Activated naive CD4-positive, alpha-beta T cell treated with anti-CD3 and anti-CD28 coated beads, Interleukin-2, amount 50 U/mL, for 72 hours (primary cell): ENCODE results near the gene KCNA10. TPM values are rescaled to one million over a fixed set of nuclear protein-coding genes. Genes with fewer than 3 reads are reported as not detected.

Experiments used
- ATAC-seq, 2 donors: fragments of 150-1000 bp; cut with Tn5 transposase; 2 replicates each; pipeline ENCODE4 v1.10.0; 2021; ENCODE audit warnings: mild to moderate bottlenecking in 2 of 2, moderate library complexity in 2 of 2
- DNase-seq, 2 donors: peaks; one replicate each; pipeline ENCODE4 v3.0.0; 2021 to 2022; ENCODE audit warnings: low spot score in 2 of 2
- H3K27ac Mint-ChIP-seq, 2 donors: one replicate each; pipeline ENCODE4 v1.8.0; 2022; ENCODE audit warnings: mild to moderate bottlenecking in 2 of 2, mixed read lengths in 2 of 2
- H3K36me3 Mint-ChIP-seq, 2 donors: one replicate each; pipeline ENCODE4 v1.8.0; 2022; ENCODE audit warnings: mixed read lengths in 2 of 2
- H3K9me3 Mint-ChIP-seq, 2 donors: one replicate each; pipeline ENCODE4 v1.8.0; 2022; ENCODE audit warnings: mixed read lengths in 2 of 2
- total RNA-seq, 2 donors: library from RNA; stranded (reverse); gene quantifications; one replicate each; pipeline ENCODE4 v1.2.3, GENCODE V29; 2022

KCNA10 gene
- total RNA-seq, 2 donors from 2014 or later, result not detected

- peak overlapping the region in 1 of 2 donors; percentile 66 for H3K27ac Mint-ChIP-seq
- ATAC-seq (no peak), DNase-seq (no peak)
- no peaks in the 10 kb centered on the region for H3K36me3 Mint-ChIP-seq
- no peaks in the 10 kb centered on the region for H3K9me3 Mint-ChIP-seq
Observed at GRCh38 chr1:110490791-110491451, 28.1 kb downstream of the KCNA10 start.

- no peak for DNase-seq
- no peaks in the 10 kb centered on the region for H3K36me3 Mint-ChIP-seq
- no peaks in the 10 kb centered on the region for H3K9me3 Mint-ChIP-seq
- no peak overlapping the region for H3K27ac Mint-ChIP-seq
- ATAC-seq, result no peak
Observed at GRCh38 chr1:110489973-110490542, 28.9 kb downstream of the KCNA10 start.

- ATAC-seq, result no peak
Observed at GRCh38 chr1:110489406-110489805, 29.6 kb downstream of the KCNA10 start.

GRCh38 chr1:110488867-110489266 lies 30.1 kb downstream of the KCNA10 start:
- no peaks in the 10 kb centered on the region for H3K9me3 Mint-ChIP-seq
- no peak overlapping the region for H3K27ac Mint-ChIP-seq
- DNase-seq, result no peak
- no peaks in the 10 kb centered on the region for H3K36me3 Mint-ChIP-seq
- no peak for ATAC-seq

More at GRCh38 chr1:110489406-110489805, 29.6 kb downstream of the KCNA10 start:
- Mint-ChIP-seq H3K36me3 (no peaks in the 10 kb centered on the region), H3K27ac (no peak overlapping the region), H3K9me3 (no peaks in the 10 kb centered on the region)
- DNase-seq, result no peak

GRCh38 chr1:110488161-110488560 lies 30.8 kb downstream of the KCNA10 start:
- DNase-seq (no peak), ATAC-seq (no peak)
- H3K27ac Mint-ChIP-seq, result no peak overlapping the region
- H3K36me3 Mint-ChIP-seq, result no peaks in the 10 kb centered on the region
- no peaks in the 10 kb centered on the region for H3K9me3 Mint-ChIP-seq

- H3K36me3 Mint-ChIP-seq, result no peaks in the 10 kb centered on the region
- no peak for DNase-seq
Observed at GRCh38 chr1:110487726-110488125, 31.2 kb downstream of the KCNA10 start.

GRCh38 chr1:110485725-110486124 lies 33.2 kb downstream of the KCNA10 start:
- no peaks in the 10 kb centered on the region for H3K9me3 Mint-ChIP-seq
- H3K27ac Mint-ChIP-seq, result no peak overlapping the region
- no peak for ATAC-seq
- no peak for DNase-seq
- no peaks in the 10 kb centered on the region for H3K36me3 Mint-ChIP-seq

More at GRCh38 chr1:110487726-110488125, 31.2 kb downstream of the KCNA10 start:
- no peak for ATAC-seq
- H3K27ac Mint-ChIP-seq, result no peak overlapping the region
- no peaks in the 10 kb centered on the region for H3K9me3 Mint-ChIP-seq

- Mint-ChIP-seq H3K27ac (no peak overlapping the region), H3K9me3 (no peaks in the 10 kb centered on the region), H3K36me3 (no peaks in the 10 kb centered on the region)
- no peak for DNase-seq
- ATAC-seq, result no peak
Observed at GRCh38 chr1:110484801-110485200, 34.2 kb downstream of the KCNA10 start.

GRCh38 chr1:110483308-110483685 lies 35.7 kb downstream of the KCNA10 start:
- no peaks in the 10 kb centered on the region for H3K9me3 Mint-ChIP-seq
- H3K36me3 Mint-ChIP-seq, result no peaks in the 10 kb centered on the region
- DNase-seq (no peak), ATAC-seq (no peak)
- H3K27ac Mint-ChIP-seq, result peak overlapping the region in 1 of 2 donors; percentile 89

GRCh38 chr1:110482662-110483307 lies 36.2 kb downstream of the KCNA10 start:
- DNase-seq (no peak), ATAC-seq (no peak)
- H3K9me3 Mint-ChIP-seq, result no peaks in the 10 kb centered on the region
- no peak overlapping the region for H3K27ac Mint-ChIP-seq
- no peaks in the 10 kb centered on the region for H3K36me3 Mint-ChIP-seq

- no peak for DNase-seq
- Mint-ChIP-seq H3K27ac (no peak overlapping the region), H3K9me3 (no peaks in the 10 kb centered on the region), H3K36me3 (no peaks in the 10 kb centered on the region)
- ATAC-seq, result no peak
Observed at GRCh38 chr1:110481968-110482623, 36.9 kb downstream of the KCNA10 start.

- DNase-seq (no peak), ATAC-seq (no peak)
- H3K36me3 Mint-ChIP-seq, result no peaks in the 10 kb centered on the region
- H3K9me3 Mint-ChIP-seq, result no peaks in the 10 kb centered on the region
- H3K27ac Mint-ChIP-seq, result no peak overlapping the region
Observed at GRCh38 chr1:110480356-110481096, 38.4 kb downstream of the KCNA10 start.

GRCh38 chr1:110478886-110479285 lies 40.1 kb downstream of the KCNA10 start:
- ATAC-seq, result no peak

GRCh38 chr1:110477967-110478640 lies 40.9 kb downstream of the KCNA10 start:
- H3K36me3 Mint-ChIP-seq, result no peaks in the 10 kb centered on the region
- ATAC-seq (no peak), DNase-seq (no peak)
- peak overlapping the region in 1 of 2 donors; percentile 54 for H3K27ac Mint-ChIP-seq
- no peaks in the 10 kb centered on the region for H3K9me3 Mint-ChIP-seq

More at GRCh38 chr1:110478886-110479285, 40.1 kb downstream of the KCNA10 start:
- Mint-ChIP-seq H3K27ac (no peak overlapping the region), H3K9me3 (no peaks in the 10 kb centered on the region), H3K36me3 (no peaks in the 10 kb centered on the region)
- no peak for DNase-seq

- DNase-seq (no peak), ATAC-seq (peak in 1 of 2 donors; percentile 7)
- H3K27ac Mint-ChIP-seq, result peak overlapping the region in 1 of 2 donors; percentile 54
- H3K9me3 Mint-ChIP-seq, result no peaks in the 10 kb centered on the region
- no peaks in the 10 kb centered on the region for H3K36me3 Mint-ChIP-seq
Observed at GRCh38 chr1:110477445-110477957, 41.5 kb downstream of the KCNA10 start.

GRCh38 chr1:110477041-110477440 lies 41.9 kb downstream of the KCNA10 start:
- Mint-ChIP-seq H3K36me3 (no peaks in the 10 kb centered on the region), H3K27ac (no peak overlapping the region), H3K9me3 (no peaks in the 10 kb centered on the region)
- peak; percentile 93 to 97 for ATAC-seq
- DNase-seq, result no peak
